Lung (tissue), 12 donors: Measurements from ENCODE around the gene PITPNB. TPM values are rescaled to one million over a fixed set of nuclear protein-coding genes. Genes with fewer than 3 reads are reported as not detected.

Experiments used
- ATAC-seq: fragments of 200-7000 bp; cut with Tn5 transposase; one replicate; pipeline ENCODE4 v1.9.1; 2020; ENCODE audit warnings: moderate number of reproducible peaks; ENCODE audit not compliant: insufficient read depth, low FRiP score
- DNase-seq, 3 donors: peaks; one replicate each; pipeline ENCODE4 v3.0.0-alpha.2; 2013 to 2017
- H3K27ac ChIP-seq, 2 donors: one replicate each; pipeline ENCODE4 v1.5.1; 2013; ENCODE audit warnings: mild to moderate bottlenecking in 2 of 2, moderate library complexity in 2 of 2, control low read depth in 1 of 2, inconsistent platforms in 1 of 2, low read depth in 1 of 2, low read length in 1 of 2
- H3K27me3 ChIP-seq, 3 donors: one replicate each; pipeline ENCODE4 v1.5.1; 2013; ENCODE audit warnings: low read length in 2 of 3; ENCODE audit not compliant: control insufficient read depth in 3 of 3, insufficient read depth in 3 of 3
- H3K36me3 ChIP-seq, 4 donors: one replicate each; pipeline ENCODE4 v1.5.1; 2013; ENCODE audit warnings: low read length in 4 of 4, mild to moderate bottlenecking in 1 of 4, moderate library complexity in 1 of 4; ENCODE audit not compliant: control insufficient read depth in 4 of 4, insufficient read depth in 4 of 4
- H3K4me1 ChIP-seq, 5 donors: one replicate each; pipeline ENCODE4 v1.5.1; 2013; ENCODE audit warnings: low read length in 5 of 5, mild to moderate bottlenecking in 2 of 5, moderate library complexity in 1 of 5; ENCODE audit not compliant: control insufficient read depth in 5 of 5, insufficient read depth in 5 of 5
- H3K4me3 ChIP-seq: one replicate; pipeline ENCODE4 v1.5.1; 2013; ENCODE audit warnings: mild to moderate bottlenecking, control low read depth, moderate library complexity
- H3K9ac ChIP-seq, 2 donors: one replicate each; pipeline ENCODE4 v1.5.1; 2013; ENCODE audit warnings: low read length in 2 of 2, control low read depth in 1 of 2; ENCODE audit not compliant: insufficient read depth in 1 of 2
- H3K9me3 ChIP-seq, 4 donors: one replicate each; pipeline ENCODE4 v1.5.1; 2013; ENCODE audit warnings: low read length in 3 of 4, mild to moderate bottlenecking in 1 of 4, moderate library complexity in 1 of 4; ENCODE audit not compliant: control insufficient read depth in 4 of 4, insufficient read depth in 3 of 4
- CTCF ChIP-seq: IDR thresholded peaks from 2 replicates; pipeline ENCODE4 v1.5.1; 2012; ENCODE audit warnings: mild to moderate bottlenecking; ENCODE audit errors: control extremely low read depth, extremely low read depth
- WGBS, 2 donors: extraction: QIAGEN DNeasy Blood & Tissue Kit; methylation state at CpG; one replicate each; pipeline ENCODE4 v1.1.7; 2013; 5-methylcytosine and 5-hydroxymethylcytosine counted together
- polyA plus RNA-seq, 2 donors: library from polyadenylated mRNA; stranded (reverse); fragments of 200-250 nt; gene quantifications; one replicate each; pipeline ENCODE4 v1.2.1, GENCODE V29; 2013
- total RNA-seq, 2 donors: library from RNA; depleted of rRNA in 1 of 2; stranded (reverse); fragments of >200 nt in 1 of 2; gene quantifications; one replicate each; pipeline ENCODE4 v1.2.1, GENCODE V29; 2014 to 2021
- donor health status: control.
- donor health status: control.
- donor health status: Bipolar disorder and iron deficiency.
- donor health status: healthy.
- donor health status: DM: yes; HTN: yes; CAD: no.

The PITPNB gene
- total and polyA plus RNA-seq, 4 donors, result 19.2 to 73.5 (median 37.5) TPM

GRCh38 chr22:27872488-27872887 is 46.6 kb downstream of the PITPNB start:
- WGBS, 2 donors, result 96% methylated on average over 1 of the region's 1 CpG
- peaks cover 7 to 41% (median 21%) of the 10 kb centered on the region in 4 donors for H3K36me3 ChIP-seq
- no peak overlapping the region for H3K9ac ChIP-seq
- no peak overlapping the region for H3K4me3 ChIP-seq
- no peak for DNase-seq
- no peak for ATAC-seq
- no peak for TF ChIP-seq CTCF
- no peaks in the 10 kb centered on the region for H3K27me3 ChIP-seq
- no peak overlapping the region for H3K27ac ChIP-seq
- H3K4me1 ChIP-seq, result peaks cover 0 to 28% (median 15%) of the 10 kb centered on the region in 5 donors
- H3K9me3 ChIP-seq, result no peaks in the 10 kb centered on the region

- Histone ChIP-seq H3K27me3 (no peaks in the 10 kb centered on the region), H3K36me3 (peaks cover 9 to 37% (median 19%) of the 10 kb centered on the region in 4 donors), H3K4me1 (peaks cover 2 to 31% (median 24%) of the 10 kb centered on the region in 5 donors), H3K4me3 (no peak overlapping the region), H3K9ac (no peak overlapping the region), H3K9me3 (no peaks in the 10 kb centered on the region), H3K27ac (no peak overlapping the region)
- DNase-seq (no peak), ATAC-seq (no peak)
- no peak for TF ChIP-seq CTCF
- WGBS, 2 donors, result 93 to 100% methylated on average over 2 of the region's 2 CpGs
These were observed 47.6 kb downstream of the PITPNB start for GRCh38 chr22:27871306-27872014.

- peaks cover 9 to 34% (median 19%) of the 10 kb centered on the region in 4 donors for H3K36me3 ChIP-seq
- DNase-seq (peak in 2 of 3 donors; percentile 58 to 77), ATAC-seq (no peak)
- peaks cover 2 to 37% (median 27%) of the 10 kb centered on the region in 5 donors for H3K4me1 ChIP-seq
- H3K27ac ChIP-seq, result no peak overlapping the region
- H3K4me3 ChIP-seq, result no peak overlapping the region
- WGBS, 2 donors, result 89 to 99% methylated on average over 2 of the region's 2 CpGs
- H3K9me3 ChIP-seq, result no peaks in the 10 kb centered on the region
- H3K9ac ChIP-seq, result peak overlapping the region in 1 of 2 donors; percentile 7
- no peaks in the 10 kb centered on the region for H3K27me3 ChIP-seq
- TF ChIP-seq CTCF, result no peak
These were observed 48.5 kb downstream of the PITPNB start for GRCh38 chr22:27870234-27871191.
